PC-3 (cell line): ENCODE measurements around the gene NLN. TPM values are rescaled to one million over a fixed set of nuclear protein-coding genes. Genes with fewer than 3 reads are reported as not detected.

Experiments
- ATAC-seq: fragments of 200-7000 bp; cut with Tn5 transposase; 2 replicates; pipeline ENCODE4 v1.9.1; 2020; ENCODE audit warnings: mild to moderate bottlenecking, moderate library complexity
- BruUV-seq: library from RNA; stranded (reverse); fragments of 400-500 nt; replicated peaks from 2 replicates; lab custom pipeline; 2021; lab: Mats Ljungman, UMichigan
- CTCF ChIA-PET: fragments of 300-600 bp; sonication (Branson Sonifier 250); formaldehyde crosslinking; loops from one replicate; lab custom pipeline; 2022; ENCODE audit warnings: antibody characterized with exemption; lab: Charles Lee
- POLR2A ChIA-PET: fragments of 300-600 bp; sonication (Branson Sonifier 250); formaldehyde crosslinking; loops from one replicate; lab custom pipeline; 2022; ENCODE audit warnings: antibody characterized with exemption; ENCODE audit not compliant: unreplicated experiment; lab: Charles Lee
- DNase-seq: peaks from one replicate; pipeline ENCODE4 v3.0.0-alpha.2; 2015
- H2AFZ ChIP-seq: fragments of 300-600 bp; sonication (generic); 2 replicates; pipeline ENCODE4 v1.6.0; 2016; ENCODE audit warnings: antibody characterized with exemption, low read length
- H3F3A ChIP-seq: fragments of 300-600 bp; sonication (generic); one replicate; pipeline ENCODE4 v1.6.0; 2017; ENCODE audit warnings: antibody characterized with exemption, low read length, control low read depth, mild to moderate bottlenecking; ENCODE audit not compliant: unreplicated experiment
- H3K27ac ChIP-seq: fragments of 300-600 bp; sonication (generic); 2 replicates; pipeline ENCODE4 v1.5.1; 2016; ENCODE audit warnings: mild to moderate bottlenecking, low read length
- H3K27me3 ChIP-seq: fragments of 300-600 bp; sonication (generic); 2 replicates; pipeline ENCODE4 v1.6.1; 2016; ENCODE audit warnings: low read length, mixed read lengths
- H3K36me3 ChIP-seq: fragments of 300-600 bp; sonication (generic); 2 replicates; pipeline ENCODE4 v1.6.1; 2016; ENCODE audit warnings: low read depth, mixed run types, low read length, mixed read lengths
- H3K4me1 ChIP-seq: fragments of 300-600 bp; sonication (generic); 2 replicates; pipeline ENCODE4 v1.5.1; 2016; ENCODE audit warnings: low read length; ENCODE audit not compliant: insufficient read depth
- H3K4me2 ChIP-seq: fragments of 300-600 bp; sonication (generic); 2 replicates; pipeline ENCODE4 v1.6.0; 2016; ENCODE audit warnings: low read length
- H3K4me3 ChIP-seq: fragments of 300-600 bp; sonication (generic); 2 replicates; pipeline ENCODE4 v1.5.1; 2016; ENCODE audit warnings: mild to moderate bottlenecking, low read length, mixed read lengths
- H3K79me2 ChIP-seq: fragments of 300-600 bp; sonication (generic); 2 replicates; pipeline ENCODE4 v1.6.1; 2017; ENCODE audit warnings: low read length, mixed read lengths
- H3K9ac ChIP-seq: fragments of 300-600 bp; sonication (generic); 2 replicates; pipeline ENCODE4 v1.6.0; 2016; ENCODE audit warnings: mild to moderate bottlenecking, low read length
- H3K9me2 ChIP-seq: fragments of 300-600 bp; sonication (generic); replicated peaks from 2 replicates; pipeline ENCODE4 v1.6.1; 2016; ENCODE audit warnings: mixed run types, low read length, mixed read lengths
- H3K9me3 ChIP-seq: fragments of 300-600 bp; sonication (generic); 2 replicates; pipeline ENCODE4 v1.6.1; 2016; ENCODE audit warnings: low read length, mixed read lengths
- H4K20me1 ChIP-seq: fragments of 300-600 bp; sonication (generic); 2 replicates; pipeline ENCODE4 v1.6.1; 2016; ENCODE audit warnings: low read length, mixed read lengths
- EZH2 ChIP-seq: fragments of 300-600 bp; sonication (generic); IDR thresholded peaks from one replicate; pipeline ENCODE4 v1.6.1; 2017; ENCODE audit warnings: antibody characterized with exemption, mild to moderate bottlenecking, low read length; ENCODE audit not compliant: unreplicated experiment
- EZH2phosphoT487 ChIP-seq: fragments of 300-600 bp; sonication (generic); IDR thresholded peaks from 2 replicates; pipeline ENCODE4 v1.6.1; 2018; ENCODE audit warnings: mild to moderate bottlenecking, antibody characterized with exemption, low read length, borderline replicate concordance
- intact Hi-C: fragments of 100-400 bp; cut with micrococcal nuclease; formaldehyde crosslinking; loops from 2 replicates; pipeline ENCODE4 v1.9.0; 2023
- total RNA-seq: library from RNA; depleted of rRNA; stranded (reverse); fragments of >200 nt; gene quantifications from 2 replicates; pipeline ENCODE4 v1.2.3, GENCODE V29; 2014
- TF ChIP-seq, protein P1 (sequence below): fragments of 300-600 bp; sonication (generic); conservative IDR thresholded peaks from 2 replicates; pipeline ENCODE4 v1.5.1; 2017; ENCODE audit warnings: antibody characterized with exemption, low read depth, mild to moderate bottlenecking, low read length

Gene NLN
- total RNA-seq, 1 experiment from 2014 or later: 13.6 TPM

DNA sequence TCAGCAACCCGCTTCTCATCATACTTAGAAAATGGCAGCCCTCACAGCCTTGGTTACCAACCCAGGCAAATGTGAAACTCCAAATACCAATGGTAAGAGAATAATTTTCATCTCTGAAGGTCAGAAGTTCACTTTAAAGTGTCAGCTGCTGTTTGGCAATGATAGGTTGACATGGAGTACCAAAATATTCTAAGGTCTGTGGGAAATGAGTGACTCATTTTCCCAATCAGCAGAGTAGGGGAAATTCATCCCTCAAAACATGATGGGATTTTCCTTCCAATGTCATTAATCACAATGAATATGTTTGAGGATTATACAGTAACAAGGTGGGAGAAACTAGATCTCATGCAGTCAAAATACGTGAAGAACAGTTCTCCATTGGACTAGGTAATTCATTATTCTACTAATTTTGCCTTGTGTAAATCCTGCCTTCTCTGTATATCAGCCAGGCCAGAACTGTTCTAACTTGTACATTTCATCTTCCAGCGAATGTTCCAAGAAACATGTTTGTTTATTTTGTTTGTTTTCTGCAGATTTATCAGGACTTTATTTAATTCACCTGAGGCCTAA lies 151.3 kb downstream of the NLN start:
- Histone ChIP-seq H3K27me3 (no peaks in the 10 kb centered on the region), H3K36me3 (no peaks in the 10 kb centered on the region), H3K9me2 (no peaks in the 10 kb centered on the region), H3K4me2 (peak overlapping the region; percentile 59; the same call in 1 of the 2 replicates), H3K9ac (no peak overlapping the region), H3K9me3 (no peaks in the 10 kb centered on the region), H3F3A (no peaks in the 10 kb centered on the region), H3K79me2 (no peaks in the 10 kb centered on the region), H3K4me3 (no peak overlapping the region), H4K20me1 (no peaks in the 10 kb centered on the region), H3K27ac (peak overlapping the region; percentile 74), H3K4me1 (peaks cover 11% of the 10 kb centered on the region), H2AFZ (no peak overlapping the region)
- ChIA-PET POLR2A (no interaction called here), CTCF (no interaction called here)
- TF ChIP-seq, protein P1, sequence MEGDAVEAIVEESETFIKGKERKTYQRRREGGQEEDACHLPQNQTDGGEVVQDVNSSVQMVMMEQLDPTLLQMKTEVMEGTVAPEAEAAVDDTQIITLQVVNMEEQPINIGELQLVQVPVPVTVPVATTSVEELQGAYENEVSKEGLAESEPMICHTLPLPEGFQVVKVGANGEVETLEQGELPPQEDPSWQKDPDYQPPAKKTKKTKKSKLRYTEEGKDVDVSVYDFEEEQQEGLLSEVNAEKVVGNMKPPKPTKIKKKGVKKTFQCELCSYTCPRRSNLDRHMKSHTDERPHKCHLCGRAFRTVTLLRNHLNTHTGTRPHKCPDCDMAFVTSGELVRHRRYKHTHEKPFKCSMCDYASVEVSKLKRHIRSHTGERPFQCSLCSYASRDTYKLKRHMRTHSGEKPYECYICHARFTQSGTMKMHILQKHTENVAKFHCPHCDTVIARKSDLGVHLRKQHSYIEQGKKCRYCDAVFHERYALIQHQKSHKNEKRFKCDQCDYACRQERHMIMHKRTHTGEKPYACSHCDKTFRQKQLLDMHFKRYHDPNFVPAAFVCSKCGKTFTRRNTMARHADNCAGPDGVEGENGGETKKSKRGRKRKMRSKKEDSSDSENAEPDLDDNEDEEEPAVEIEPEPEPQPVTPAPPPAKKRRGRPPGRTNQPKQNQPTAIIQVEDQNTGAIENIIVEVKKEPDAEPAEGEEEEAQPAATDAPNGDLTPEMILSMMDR: no peak
- TF ChIP-seq EZH2phosphoT487 (no peak), EZH2 (no peak)
- intact Hi-C loops: loop anchor here (5.0 kb wide), 1 partner anchor 54 kb away; the partner anchor contains the start of gene ERBIN
- ATAC-seq (no peak), DNase-seq (peak; percentile 22)
- BruUV-seq: no TSS peak

DNA sequence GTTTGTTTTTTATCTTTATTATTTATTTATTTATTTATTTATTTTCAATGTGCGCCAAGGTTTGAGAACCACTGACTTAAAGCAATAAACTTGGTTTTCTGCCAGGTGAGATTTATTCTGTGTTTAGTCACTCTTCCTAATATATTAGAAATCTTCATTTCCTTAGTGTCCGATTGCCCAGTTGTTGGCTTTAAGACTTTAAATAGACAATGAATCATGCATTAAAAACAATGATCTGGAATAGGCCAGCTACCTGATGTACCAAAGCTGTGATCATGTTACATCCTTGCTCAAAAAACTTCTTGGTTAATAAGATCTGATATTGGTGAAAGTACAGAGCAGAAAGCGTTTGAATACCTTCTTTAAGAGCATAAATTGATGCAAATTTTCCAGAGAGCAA lies 152.2 kb downstream of the NLN start:
- BruUV-seq: no TSS peak
- intact Hi-C loops: loop anchor here (5.0 kb wide), 1 partner anchor 53 kb away; the partner anchor contains the start of gene ERBIN
- CTCF ChIA-PET: no interaction called here

More for the DNA sequence above, 152.2 kb downstream of the NLN start:
- H3K27me3 ChIP-seq: no peaks in the 10 kb centered on the region
- no peaks in the 10 kb centered on the region for H4K20me1 ChIP-seq
- no peak overlapping the region for H3K4me3 ChIP-seq
- H3K4me2 ChIP-seq: peak overlapping the region; percentile 61
- peak overlapping the region; percentile 74 for H3K27ac ChIP-seq
- H3K9ac ChIP-seq: no peak overlapping the region
- H3F3A ChIP-seq: no peaks in the 10 kb centered on the region
- H3K9me3 ChIP-seq: no peaks in the 10 kb centered on the region
- DNase-seq (peak; percentile 76), ATAC-seq (peak; percentile 80)
- TF ChIP-seq, protein P1: no peak
- TF ChIP-seq EZH2 (no peak), EZH2phosphoT487 (no peak)
- no peaks in the 10 kb centered on the region for H3K9me2 ChIP-seq
- no peaks in the 10 kb centered on the region for H3K79me2 ChIP-seq
- peaks cover 11% of the 10 kb centered on the region for H3K4me1 ChIP-seq
- H3K36me3 ChIP-seq: no peaks in the 10 kb centered on the region
- H2AFZ ChIP-seq: no peak overlapping the region
- POLR2A ChIA-PET: interaction anchor here (0.6 kb wide), 1 partner anchor 12 kb away, joined by 3 read pairs; no protein-coding TSS in a partner anchor
